ENCODE data around the gene PCNT. TPM values are rescaled to one million over a fixed set of nuclear protein-coding genes. Genes with fewer than 3 reads are reported as not detected.

PCNT gene
- total and polyA plus RNA-seq, 2 of the 4 experiments (the other 2 are of a cell fraction): 10.0 to 19.4 TPM

DNA sequence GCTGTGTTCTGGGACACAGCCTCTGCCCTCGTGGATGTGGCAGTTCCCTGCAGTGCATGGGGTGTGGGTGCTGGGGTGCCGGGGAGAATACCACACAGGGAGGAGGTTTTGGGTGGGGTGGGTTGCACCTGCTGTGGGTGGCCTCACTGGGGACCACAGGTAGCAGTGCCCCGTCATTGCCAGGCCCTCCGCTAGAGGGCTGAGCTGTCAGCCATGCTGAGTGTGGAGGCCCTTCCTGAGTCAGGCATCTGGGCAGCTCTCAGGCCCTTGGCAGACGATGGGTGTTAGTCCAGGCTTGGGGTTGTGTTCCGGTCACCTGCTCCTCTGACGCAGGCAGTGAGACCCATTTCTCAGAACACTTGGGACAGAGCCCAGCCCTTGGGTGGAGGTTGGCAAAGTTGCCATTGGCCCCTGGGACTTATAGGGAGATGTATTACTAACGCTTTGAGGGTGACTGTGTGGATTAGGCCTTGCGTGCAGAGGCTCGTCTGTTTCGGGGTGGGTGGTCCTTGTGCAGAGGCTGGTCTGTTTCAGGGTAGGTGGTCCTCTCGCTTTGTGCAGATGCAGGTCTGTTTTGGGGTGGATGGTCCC, 23.9 kb downstream of the PCNT start:
- H4K91ac ChIP-seq (ENCODE audit: insufficient read depth, low read depth, low read length): no peak overlapping the region
- H2BK20ac ChIP-seq (ENCODE audit: low read depth, low read length): no peak overlapping the region
- BruUV-seq (replicated peaks): no TSS peak
- H3K4ac ChIP-seq (ENCODE audit: low read depth, low read length): no peak overlapping the region
- no peaks in the 10 kb centered on the region for H3K9me1 ChIP-seq (ENCODE audit: insufficient read depth, low read length)
- H3K14ac ChIP-seq (replicated peaks; ENCODE audit: low read depth, low read length): no peak overlapping the region
- no peak overlapping the region for H3K4me2 ChIP-seq (ENCODE audit: low read depth, low read length)
- H3K9ac ChIP-seq (ENCODE audit: low read depth, low read length): no peak overlapping the region
- no peak overlapping the region for H3K23ac ChIP-seq (ENCODE audit: low read depth, low read length)
- no peak overlapping the region for H3K27ac ChIP-seq (ENCODE audit: insufficient read depth, low read length)
- ATAC-seq (ENCODE audit: low read depth) (no peak), DNase-seq (no peak)
- H3K36me3 ChIP-seq (ENCODE audit: control insufficient read depth, insufficient read depth, low read length): peaks cover 56% of the 10 kb centered on the region
- H3K27me3 ChIP-seq (ENCODE audit: control insufficient read depth, insufficient read depth, low read length): no peaks in the 10 kb centered on the region
- dilution Hi-C loops (cut with HindIII; ENCODE audit: low sequenced_read_pairs, unreplicated experiment): no loop called here
- intact Hi-C loops (cut with micrococcal nuclease): no loop called here
- no peak overlapping the region for H3K18ac ChIP-seq (ENCODE audit: low read depth, low read length)
- H2BK15ac ChIP-seq (ENCODE audit: low read depth, low read length): no peak overlapping the region
- no peak overlapping the region for H4K5ac ChIP-seq (ENCODE audit: low read depth, low read length)
- peaks cover 13 to 34% of the 10 kb centered on the region in 2 experiments for H3K79me1 ChIP-seq (ENCODE audit: low read depth in 1 of 2, low read length in 2 of 2)
- H2AFZ ChIP-seq (replicated peaks; ENCODE audit: low read length, poor library complexity): no peak overlapping the region
- no peak overlapping the region for H3K56ac ChIP-seq (ENCODE audit: extremely low read depth, insufficient read depth, low read length)
- no peaks in the 10 kb centered on the region for H3K4me1 ChIP-seq (ENCODE audit: control insufficient read depth, insufficient read depth, low read length)
- no peak overlapping the region for H3K4me3 ChIP-seq (ENCODE audit: insufficient read depth, low read depth, low read length)
- no peak overlapping the region for H2AK5ac ChIP-seq (ENCODE audit: low read depth, low read length)
- TF ChIP-seq POLR2A (IDR thresholded peaks at IDR 0.05; ENCODE audit: low read depth, low read length) (no peak), RAD21 (IDR thresholded peaks at IDR 0.05; ENCODE audit: low read length) (no peak), CHD1 (IDR thresholded peaks at IDR 0.05; ENCODE audit: low read depth, low read length) (no peak), MAFK (IDR thresholded peaks at IDR 0.05; ENCODE audit: low read depth, low read length) (no peak), CEBPB (IDR thresholded peaks at IDR 0.05; ENCODE audit: low read depth, low read length) (no peak), FOS (IDR thresholded peaks at IDR 0.05; ENCODE audit: low read depth, low read length) (no peak), NFE2L2 (IDR thresholded peaks at IDR 0.05; ENCODE audit: low read depth, low read length) (no peak), RCOR1 (IDR thresholded peaks at IDR 0.05; ENCODE audit: insufficient replicate concordance, low read length) (no peak), MXI1 (IDR thresholded peaks at IDR 0.05; ENCODE audit: borderline replicate concordance, low read depth, low read length) (no peak), BHLHE40 (IDR thresholded peaks at IDR 0.05; ENCODE audit: low read depth, low read length) (no peak), MAZ (IDR thresholded peaks at IDR 0.05; ENCODE audit: borderline replicate concordance, low read depth, low read length) (no peak), SMC3 (IDR thresholded peaks at IDR 0.05; ENCODE audit: low read depth, low read length) (no peak), RFX5 (IDR thresholded peaks at IDR 0.05; ENCODE audit: low read depth, low read length) (no peak)
- TF ChIP-seq, protein P1, sequence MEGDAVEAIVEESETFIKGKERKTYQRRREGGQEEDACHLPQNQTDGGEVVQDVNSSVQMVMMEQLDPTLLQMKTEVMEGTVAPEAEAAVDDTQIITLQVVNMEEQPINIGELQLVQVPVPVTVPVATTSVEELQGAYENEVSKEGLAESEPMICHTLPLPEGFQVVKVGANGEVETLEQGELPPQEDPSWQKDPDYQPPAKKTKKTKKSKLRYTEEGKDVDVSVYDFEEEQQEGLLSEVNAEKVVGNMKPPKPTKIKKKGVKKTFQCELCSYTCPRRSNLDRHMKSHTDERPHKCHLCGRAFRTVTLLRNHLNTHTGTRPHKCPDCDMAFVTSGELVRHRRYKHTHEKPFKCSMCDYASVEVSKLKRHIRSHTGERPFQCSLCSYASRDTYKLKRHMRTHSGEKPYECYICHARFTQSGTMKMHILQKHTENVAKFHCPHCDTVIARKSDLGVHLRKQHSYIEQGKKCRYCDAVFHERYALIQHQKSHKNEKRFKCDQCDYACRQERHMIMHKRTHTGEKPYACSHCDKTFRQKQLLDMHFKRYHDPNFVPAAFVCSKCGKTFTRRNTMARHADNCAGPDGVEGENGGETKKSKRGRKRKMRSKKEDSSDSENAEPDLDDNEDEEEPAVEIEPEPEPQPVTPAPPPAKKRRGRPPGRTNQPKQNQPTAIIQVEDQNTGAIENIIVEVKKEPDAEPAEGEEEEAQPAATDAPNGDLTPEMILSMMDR (conservative IDR thresholded peaks at IDR 0.05; ENCODE audit: low read depth, low read length): no peak
- TF ChIP-seq, protein P2, sequence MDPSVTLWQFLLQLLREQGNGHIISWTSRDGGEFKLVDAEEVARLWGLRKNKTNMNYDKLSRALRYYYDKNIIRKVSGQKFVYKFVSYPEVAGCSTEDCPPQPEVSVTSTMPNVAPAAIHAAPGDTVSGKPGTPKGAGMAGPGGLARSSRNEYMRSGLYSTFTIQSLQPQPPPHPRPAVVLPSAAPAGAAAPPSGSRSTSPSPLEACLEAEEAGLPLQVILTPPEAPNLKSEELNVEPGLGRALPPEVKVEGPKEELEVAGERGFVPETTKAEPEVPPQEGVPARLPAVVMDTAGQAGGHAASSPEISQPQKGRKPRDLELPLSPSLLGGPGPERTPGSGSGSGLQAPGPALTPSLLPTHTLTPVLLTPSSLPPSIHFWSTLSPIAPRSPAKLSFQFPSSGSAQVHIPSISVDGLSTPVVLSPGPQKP (IDR thresholded peaks at IDR 0.05; ENCODE audit: borderline replicate concordance, low read depth, low read length): no peak
- TF ChIP-seq, protein P3, sequence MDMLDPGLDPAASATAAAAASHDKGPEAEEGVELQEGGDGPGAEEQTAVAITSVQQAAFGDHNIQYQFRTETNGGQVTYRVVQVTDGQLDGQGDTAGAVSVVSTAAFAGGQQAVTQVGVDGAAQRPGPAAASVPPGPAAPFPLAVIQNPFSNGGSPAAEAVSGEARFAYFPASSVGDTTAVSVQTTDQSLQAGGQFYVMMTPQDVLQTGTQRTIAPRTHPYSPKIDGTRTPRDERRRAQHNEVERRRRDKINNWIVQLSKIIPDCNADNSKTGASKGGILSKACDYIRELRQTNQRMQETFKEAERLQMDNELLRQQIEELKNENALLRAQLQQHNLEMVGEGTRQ (IDR thresholded peaks at IDR 0.05; ENCODE audit: low read depth, low read length): no peak
- in situ Hi-C loops (cut with MboI; ENCODE audit: low sequenced_read_pairs): no loop called here
- no peak overlapping the region for H2BK120ac ChIP-seq (ENCODE audit: low read depth, low read length)
- H4K8ac ChIP-seq (ENCODE audit: low read depth in 2 of 2, low read length in 2 of 2): no peak overlapping the region
- CTCF ChIA-PET: no interaction called here
- no peaks in the 10 kb centered on the region for H4K20me1 ChIP-seq (ENCODE audit: insufficient read depth, low read length)
- H2BK5ac ChIP-seq (ENCODE audit: low read depth, low read length, poor library complexity, severe bottlenecking): no peak overlapping the region
- H2AK9ac ChIP-seq (replicated peaks; ENCODE audit: low read depth, low read length, poor library complexity): no peak overlapping the region
- no peaks in the 10 kb centered on the region for H3K9me3 ChIP-seq (ENCODE audit: control insufficient read depth, insufficient read depth, low read length)
- POLR2A ChIA-PET (ENCODE audit: unreplicated experiment): no interaction called here
- WGBS, 2 experiments (ENCODE audit: extremely low coverage in 2 of 2, insufficient read length in 1 of 2): 100% methylated on average over 2 of the region's 12 CpGs; no CpG with 5 or more reads in 1 of the 2 experiments
